Mucosa of descending colon (tissue), 3 donors: Measurements from ENCODE around the gene GPR15LG. TPM values are rescaled to one million over a fixed set of nuclear protein-coding genes. Genes with fewer than 3 reads are reported as not detected.

ENCODE experiments used
- ATAC-seq: fragments of 200-7000 bp; cut with Tn5 transposase; one replicate; pipeline ENCODE4 v1.9.1; 2020; ENCODE audit warnings: mild to moderate bottlenecking, moderate library complexity
- DNase-seq, 3 donors: peaks; one replicate each; pipeline ENCODE4 v3.0.0-alpha.2; 2020
- H3K36me3 ChIP-seq: fragments of 200-600 bp; one replicate; pipeline ENCODE4 v1.8.0; 2021; ENCODE audit warnings: low read depth, mild to moderate bottlenecking
- H3K4me1 ChIP-seq: fragments of 200-600 bp; one replicate; pipeline ENCODE4 v1.8.0; 2021; ENCODE audit warnings: low read depth, mild to moderate bottlenecking
- H3K4me3 ChIP-seq: fragments of 200-600 bp; one replicate; pipeline ENCODE4 v1.8.0; 2021; ENCODE audit warnings: mild to moderate bottlenecking
- H3K9me3 ChIP-seq: fragments of 200-600 bp; one replicate; pipeline ENCODE4 v1.8.0; 2021; ENCODE audit warnings: mild to moderate bottlenecking
- intact Hi-C, 2 donors: fragments of 100-400 bp; cut with DNase I in 1 of 2; cut with micrococcal nuclease in 1 of 2; formaldehyde crosslinking; loops; one replicate each; pipeline versions ENCODE4 v1.11.0 to v1.11.1; 2022; cut with DNase I, micrococcal nuclease
- total RNA-seq, 3 donors: library from RNA; stranded (reverse); fragmentation: NEBNext Ultra II Directional in 2 of 3; extraction: Animal tissue kit (Norgen Biotek cat#: 25700) in 2 of 3; gene quantifications; one replicate each; pipeline versions ENCODE4 v1.2.1 to v1.2.4, GENCODE V29; 2021 to 2023
- TF ChIP-seq, protein P1 (sequence below): fragments of 200-600 bp; IDR thresholded peaks from one replicate; pipeline ENCODE4 v1.8.0; 2022; ENCODE audit warnings: antibody characterized with exemption, mild to moderate bottlenecking
- donor health status: DM: no; HTN: no; CAD: no; lungs with moderate emphysema.
- donor health status: DM: no; HTN: no; CAD: no.
- donor health status: DM: no; HTN: yes; CAD: no.

GPR15LG gene
- total RNA-seq, 3 donors from 2014 or later: 231 to 725 (median 467) TPM

DNA sequence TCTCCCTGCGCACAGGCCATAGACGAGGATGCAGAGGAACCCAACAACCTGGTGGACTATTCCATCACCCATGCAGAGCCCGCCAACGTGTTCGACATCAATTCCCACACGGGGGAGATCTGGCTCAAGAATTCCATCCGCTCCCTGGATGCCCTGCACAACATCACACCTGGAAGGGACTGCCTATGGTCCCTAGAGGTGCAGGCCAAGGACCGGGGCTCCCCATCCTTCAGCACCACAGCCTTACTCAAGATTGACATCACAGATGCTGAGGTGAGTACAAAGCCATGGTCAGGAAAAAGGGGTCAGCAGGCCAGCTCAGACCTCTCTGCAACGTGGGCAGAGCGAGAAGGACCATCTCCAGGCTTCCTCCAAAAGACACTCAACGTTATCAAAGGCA lies 39.5 kb downstream of the GPR15LG start:
- no peak for ATAC-seq
- Histone ChIP-seq H3K9me3 (no peaks in the 10 kb centered on the region), H3K4me1 (no peaks in the 10 kb centered on the region), H3K4me3 (no peak overlapping the region), H3K36me3 (no peaks in the 10 kb centered on the region)
- TF ChIP-seq, protein P1, sequence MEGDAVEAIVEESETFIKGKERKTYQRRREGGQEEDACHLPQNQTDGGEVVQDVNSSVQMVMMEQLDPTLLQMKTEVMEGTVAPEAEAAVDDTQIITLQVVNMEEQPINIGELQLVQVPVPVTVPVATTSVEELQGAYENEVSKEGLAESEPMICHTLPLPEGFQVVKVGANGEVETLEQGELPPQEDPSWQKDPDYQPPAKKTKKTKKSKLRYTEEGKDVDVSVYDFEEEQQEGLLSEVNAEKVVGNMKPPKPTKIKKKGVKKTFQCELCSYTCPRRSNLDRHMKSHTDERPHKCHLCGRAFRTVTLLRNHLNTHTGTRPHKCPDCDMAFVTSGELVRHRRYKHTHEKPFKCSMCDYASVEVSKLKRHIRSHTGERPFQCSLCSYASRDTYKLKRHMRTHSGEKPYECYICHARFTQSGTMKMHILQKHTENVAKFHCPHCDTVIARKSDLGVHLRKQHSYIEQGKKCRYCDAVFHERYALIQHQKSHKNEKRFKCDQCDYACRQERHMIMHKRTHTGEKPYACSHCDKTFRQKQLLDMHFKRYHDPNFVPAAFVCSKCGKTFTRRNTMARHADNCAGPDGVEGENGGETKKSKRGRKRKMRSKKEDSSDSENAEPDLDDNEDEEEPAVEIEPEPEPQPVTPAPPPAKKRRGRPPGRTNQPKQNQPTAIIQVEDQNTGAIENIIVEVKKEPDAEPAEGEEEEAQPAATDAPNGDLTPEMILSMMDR: no peak
- DNase-seq: no peak
- intact Hi-C loops: no loop called here

DNA sequence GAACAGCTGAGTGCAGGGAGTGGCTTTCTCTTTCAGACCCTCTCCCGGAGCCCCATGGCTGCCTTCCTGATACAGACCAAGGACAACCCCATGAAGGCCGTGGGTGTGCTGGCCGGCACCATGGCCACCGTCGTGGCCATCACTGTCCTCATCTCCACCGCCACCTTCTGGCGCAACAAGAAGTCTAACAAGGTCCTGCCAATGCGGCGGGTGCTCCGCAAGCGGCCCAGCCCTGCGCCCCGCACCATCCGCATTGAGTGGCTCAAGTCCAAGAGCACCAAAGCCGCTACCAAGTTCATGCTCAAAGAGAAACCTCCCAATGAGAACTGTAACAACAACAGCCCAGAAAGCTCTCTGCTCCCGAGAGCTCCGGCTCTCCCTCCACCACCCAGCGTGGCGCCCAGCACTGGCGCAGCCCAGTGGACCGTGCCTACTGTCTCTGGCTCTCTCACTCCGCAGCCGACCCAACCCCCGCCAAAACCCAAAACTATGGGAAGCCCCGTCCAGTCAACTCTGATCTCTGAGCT lies 40.5 kb downstream of the GPR15LG start:
- TF ChIP-seq, protein P1: no peak
- Histone ChIP-seq H3K4me3 (no peak overlapping the region), H3K36me3 (no peaks in the 10 kb centered on the region), H3K4me1 (no peaks in the 10 kb centered on the region), H3K9me3 (no peaks in the 10 kb centered on the region)
- DNase-seq (no peak), ATAC-seq (no peak)
- intact Hi-C loops: no loop called here

DNA sequence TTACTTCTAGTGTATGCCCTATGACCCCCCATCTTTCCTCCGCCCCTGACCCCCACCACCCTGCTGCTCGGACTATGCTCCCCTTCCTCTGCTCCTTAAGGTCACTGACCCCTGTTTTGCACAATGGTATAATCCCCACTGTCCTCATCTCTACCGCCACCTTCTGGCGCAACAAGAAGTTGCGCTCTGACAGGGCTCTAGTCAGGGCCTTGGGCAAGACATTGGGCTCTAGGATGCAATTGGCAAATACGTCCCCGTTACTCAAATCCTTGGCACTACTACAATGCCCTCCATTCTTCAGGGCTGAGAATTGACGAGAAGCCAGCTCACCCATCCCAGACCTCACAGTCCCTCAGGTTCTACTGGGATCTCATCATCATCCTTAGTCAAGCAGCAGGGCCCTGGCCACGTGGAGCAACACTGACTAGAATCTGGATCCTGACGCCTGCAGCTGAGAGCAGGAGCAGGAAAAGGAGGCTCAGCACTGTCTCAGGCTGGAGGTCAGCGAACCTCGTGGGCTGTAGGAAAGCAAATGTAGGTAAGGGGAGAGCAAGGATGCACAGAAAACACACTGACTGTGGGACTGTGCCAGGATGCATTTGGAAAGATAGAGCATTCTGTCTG lies 41.1 kb downstream of the GPR15LG start:
- DNase-seq (peak in 2 of 3 donors; percentile 56 to 62), ATAC-seq (peak; percentile 60)
- no peaks in the 10 kb centered on the region for H3K36me3 ChIP-seq
- intact Hi-C loops: no loop called here
- H3K4me3 ChIP-seq: no peak overlapping the region
- H3K9me3 ChIP-seq: no peaks in the 10 kb centered on the region
- TF ChIP-seq, protein P1: peak; percentile 44
- H3K4me1 ChIP-seq: no peaks in the 10 kb centered on the region

DNA sequence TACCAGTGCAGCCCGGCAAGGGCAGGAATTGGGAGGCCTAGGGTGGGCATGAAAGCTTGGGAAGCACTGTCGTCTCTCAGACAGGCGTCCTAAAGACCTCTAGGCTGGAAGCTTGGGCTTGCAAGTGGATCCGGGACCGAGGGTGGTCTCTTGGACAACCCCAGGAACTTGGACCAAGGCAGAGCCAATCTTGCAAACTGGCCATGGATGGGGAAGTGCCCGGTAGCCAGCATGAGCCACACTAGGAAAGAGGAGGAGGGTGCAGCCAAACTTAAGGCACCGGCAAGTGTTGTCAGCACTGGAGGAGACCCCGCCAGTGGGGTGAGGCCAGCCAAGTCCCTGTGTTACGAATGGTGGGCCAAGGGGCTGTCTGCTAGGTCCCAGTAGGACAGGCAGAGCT lies 43.2 kb downstream of the GPR15LG start:
- Histone ChIP-seq H3K36me3 (no peaks in the 10 kb centered on the region), H3K9me3 (no peaks in the 10 kb centered on the region), H3K4me1 (no peaks in the 10 kb centered on the region), H3K4me3 (no peak overlapping the region)
- no peak for ATAC-seq
- TF ChIP-seq, protein P1: no peak
- intact Hi-C loops: no loop called here
- DNase-seq: no peak

DNA sequence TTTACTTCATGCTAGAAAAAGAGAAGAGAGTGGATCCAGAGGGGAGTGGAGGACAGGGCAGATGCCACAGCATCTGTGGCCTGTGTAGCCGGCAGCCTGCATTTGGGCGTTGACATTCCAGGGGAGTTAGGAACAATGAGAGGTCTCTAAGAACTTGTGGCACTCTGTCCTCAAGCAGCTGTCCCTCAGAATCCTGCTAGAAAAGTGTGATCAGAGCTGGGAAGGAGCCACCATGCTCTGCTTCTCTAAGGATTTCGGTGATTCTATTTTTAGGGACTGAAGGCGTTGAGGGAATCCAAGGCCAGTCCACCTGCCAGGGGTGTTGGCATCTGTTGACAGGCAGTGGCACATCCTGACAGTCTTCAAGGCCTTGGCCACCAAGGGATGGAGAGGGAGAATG lies 44.1 kb downstream of the GPR15LG start:
- no peaks in the 10 kb centered on the region for H3K4me1 ChIP-seq
- no peaks in the 10 kb centered on the region for H3K36me3 ChIP-seq
- H3K4me3 ChIP-seq: no peak overlapping the region
- intact Hi-C loops: no loop called here
- no peaks in the 10 kb centered on the region for H3K9me3 ChIP-seq
- DNase-seq: no peak
- no peak for ATAC-seq
- TF ChIP-seq, protein P1: no peak
